GM19328 (cell line): Measurements from ENCODE around the gene COL5A1.

Source experiments
- ATAC-seq: cut with Tn5 transposase; IDR thresholded peaks from one replicate; pipeline ENCODE4 v1.9.1; 2021; ENCODE audit warnings: mild to moderate bottlenecking, moderate library complexity; ENCODE audit not compliant: unreplicated experiment

Gene COL5A1

GRCh38 chr9:134625361-134626068 is 16.1 kb upstream of the COL5A1 start:
- ATAC-seq, result no peak

- ATAC-seq, result no peak
Measured at GRCh38 chr9:134626069-134626423, 15.6 kb upstream of the COL5A1 start.

- ATAC-seq, result no peak
Measured at GRCh38 chr9:134626571-134627416, 14.8 kb upstream of the COL5A1 start.

GRCh38 chr9:134627417-134628353 is 13.9 kb upstream of the COL5A1 start:
- no peak for ATAC-seq

- ATAC-seq, result no peak
Measured at GRCh38 chr9:134628354-134628736, 13.3 kb upstream of the COL5A1 start.

- ATAC-seq, result no peak
Measured at GRCh38 chr9:134629061-134629585, 12.5 kb upstream of the COL5A1 start.

- ATAC-seq, result no peak
Measured at GRCh38 chr9:134629586-134630392, 11.8 kb upstream of the COL5A1 start.

- no peak for ATAC-seq
Measured at GRCh38 chr9:134630393-134630790, 11.2 kb upstream of the COL5A1 start.

GRCh38 chr9:134630861-134631260 is 10.7 kb upstream of the COL5A1 start:
- no peak for ATAC-seq

- ATAC-seq, result no peak
Measured at GRCh38 chr9:134631881-134632280, 9.7 kb upstream of the COL5A1 start.

GRCh38 chr9:134632329-134632728 is 9.3 kb upstream of the COL5A1 start:
- ATAC-seq, result no peak

- no peak for ATAC-seq
Measured at GRCh38 chr9:134633362-134634142, 8.1 kb upstream of the COL5A1 start.

GRCh38 chr9:134634176-134634575 is 7.4 kb upstream of the COL5A1 start:
- no peak for ATAC-seq

GRCh38 chr9:134634667-134635230 is 6.9 kb upstream of the COL5A1 start:
- ATAC-seq, result no peak

- no peak for ATAC-seq
Measured at GRCh38 chr9:134635351-134636148, 6.1 kb upstream of the COL5A1 start.

GRCh38 chr9:134636149-134636507 is 5.5 kb upstream of the COL5A1 start:
- ATAC-seq, result no peak

- no peak for ATAC-seq
Measured at GRCh38 chr9:134637241-134637640, 4.4 kb upstream of the COL5A1 start.
